Psoas muscle (tissue), 8 donors: ENCODE measurements around the gene RELA. TPM values are rescaled to one million over a fixed set of nuclear protein-coding genes. Genes with fewer than 3 reads are reported as not detected.
A peak's percentile ranks its signal among the peaks of the same experiment; 100 is the strongest.

Experiments
- ATAC-seq, 4 donors: fragments of 200-7000 bp; cut with Tn5 transposase; one replicate each; pipeline ENCODE4 v1.9.1; 2020; ENCODE audit warnings: moderate library complexity in 3 of 4, mild to moderate bottlenecking in 2 of 4
- DNase-seq, 2 donors: peaks; one replicate each; pipeline ENCODE4 v3.0.0-alpha.2; 2020
- H3K27ac ChIP-seq: fragments of 200-600 bp; one replicate; pipeline ENCODE4 v1.8.0; 2022
- H3K27me3 ChIP-seq, 3 donors: fragments of 200-600 bp in 1 of 3; one replicate each; pipeline versions ENCODE4 v1.6.1 to v1.8.0; 2013 to 2022; ENCODE audit warnings: low read length in 2 of 3, mild to moderate bottlenecking in 2 of 3, moderate library complexity in 1 of 3; ENCODE audit not compliant: insufficient read depth in 3 of 3
- H3K36me3 ChIP-seq, 2 donors: fragments of 200-600 bp in 1 of 2; one replicate each; pipeline versions ENCODE4 v1.6.1 to v1.8.0; 2013 to 2022; ENCODE audit warnings: low read depth in 1 of 2, mild to moderate bottlenecking in 1 of 2, moderate library complexity in 1 of 2; ENCODE audit not compliant: insufficient read depth in 1 of 2
- H3K4me1 ChIP-seq: fragments of 200-600 bp; one replicate; pipeline ENCODE4 v1.8.0; 2022
- H3K4me3 ChIP-seq: fragments of 200-600 bp; one replicate; pipeline ENCODE4 v1.8.0; 2022; ENCODE audit warnings: mild to moderate bottlenecking
- H3K9me3 ChIP-seq: fragments of 200-600 bp; one replicate; pipeline ENCODE4 v1.8.0; 2022
- WGBS, 3 donors: extraction: QIAGEN DNeasy Blood & Tissue Kit; methylation state at CpG; one replicate each; pipeline versions ENCODE4 v1.1.6 to v1.1.7; 2013; 5-methylcytosine and 5-hydroxymethylcytosine counted together
- intact Hi-C, 2 donors: fragments of 100-400 bp; cut with DNase I; formaldehyde crosslinking; loops; one replicate each; pipeline versions ENCODE4 v1.11.0 to v1.14.2; 2022
- polyA plus RNA-seq, 3 donors: library from polyadenylated mRNA; stranded (reverse); fragments of 200-250 nt; gene quantifications; one replicate each; pipeline ENCODE4 v1.2.3, GENCODE V29; 2013
- total RNA-seq, 4 donors: library from RNA; stranded (reverse); fragmentation: NEBNext Ultra II Directional in 2 of 4; extraction: Animal tissue kit (Norgen Biotek cat#: 25700) in 2 of 4; gene quantifications; one replicate each; pipeline versions ENCODE4 v1.2.1 to v1.2.4, GENCODE V29; 2021 to 2023
- TF ChIP-seq, protein P1 (sequence below): fragments of 200-600 bp; IDR thresholded peaks from one replicate; pipeline ENCODE4 v1.8.0; 2022; ENCODE audit warnings: antibody characterized with exemption
- donor health status: healthy with polysubstance abuse.
- donor health status: DM: no; HTN: no; CAD: no; lungs with moderate emphysema.
- donor health status: Bipolar disorder and iron deficiency.
- donor health status: healthy.
- donor health status: DM: yes; HTN: yes; CAD: no.
- donor health status: DM: no; HTN: no; CAD: no.
- donor health status: DM: no; HTN: no; CAD: no.
- donor health status: DM: yes; HTN: yes; CAD: no.

The RELA gene
- total and polyA plus RNA-seq, 7 donors: 42.1 to 72.6 (median 64.0) TPM

DNA sequence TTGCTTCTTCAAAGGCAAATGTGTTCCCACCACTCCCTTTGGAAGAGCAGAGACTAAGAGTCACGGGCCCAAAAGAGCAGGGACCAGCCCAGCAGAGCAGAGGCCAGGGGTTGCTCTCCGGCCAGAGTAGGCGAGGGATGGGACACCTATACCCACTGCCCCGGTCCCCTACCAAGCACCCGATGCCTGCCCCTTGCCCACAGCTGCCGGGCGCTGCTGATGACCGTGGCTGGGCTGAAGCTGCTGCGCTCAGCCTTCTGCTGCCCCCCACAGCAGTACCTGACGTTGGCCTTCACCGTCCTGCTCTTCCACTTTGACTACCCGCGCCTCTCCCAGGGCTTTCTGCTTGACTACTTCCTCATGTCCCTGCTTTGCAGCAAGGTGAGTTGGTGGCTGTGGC is 35.5 kb downstream of the RELA start:
- ATAC-seq: no peak
- Histone ChIP-seq H3K9me3 (no peaks in the 10 kb centered on the region), H3K4me1 (no peaks in the 10 kb centered on the region), H3K27ac (no peak overlapping the region), H3K27me3 (no peaks in the 10 kb centered on the region), H3K4me3 (no peak overlapping the region), H3K36me3 (peaks cover 9 to 98% of the 10 kb centered on the region in 2 donors)
- TF ChIP-seq, protein P1, sequence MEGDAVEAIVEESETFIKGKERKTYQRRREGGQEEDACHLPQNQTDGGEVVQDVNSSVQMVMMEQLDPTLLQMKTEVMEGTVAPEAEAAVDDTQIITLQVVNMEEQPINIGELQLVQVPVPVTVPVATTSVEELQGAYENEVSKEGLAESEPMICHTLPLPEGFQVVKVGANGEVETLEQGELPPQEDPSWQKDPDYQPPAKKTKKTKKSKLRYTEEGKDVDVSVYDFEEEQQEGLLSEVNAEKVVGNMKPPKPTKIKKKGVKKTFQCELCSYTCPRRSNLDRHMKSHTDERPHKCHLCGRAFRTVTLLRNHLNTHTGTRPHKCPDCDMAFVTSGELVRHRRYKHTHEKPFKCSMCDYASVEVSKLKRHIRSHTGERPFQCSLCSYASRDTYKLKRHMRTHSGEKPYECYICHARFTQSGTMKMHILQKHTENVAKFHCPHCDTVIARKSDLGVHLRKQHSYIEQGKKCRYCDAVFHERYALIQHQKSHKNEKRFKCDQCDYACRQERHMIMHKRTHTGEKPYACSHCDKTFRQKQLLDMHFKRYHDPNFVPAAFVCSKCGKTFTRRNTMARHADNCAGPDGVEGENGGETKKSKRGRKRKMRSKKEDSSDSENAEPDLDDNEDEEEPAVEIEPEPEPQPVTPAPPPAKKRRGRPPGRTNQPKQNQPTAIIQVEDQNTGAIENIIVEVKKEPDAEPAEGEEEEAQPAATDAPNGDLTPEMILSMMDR: no peak
- WGBS, 3 donors: 91 to 94% (median 93%) methylated on average over 13 of the region's 13 CpGs
- DNase-seq: no peak
- intact Hi-C loops: loop anchor here in 1 of 2 donors (5.0 kb wide), 1 partner anchor 190 kb away; no protein-coding TSS in a partner anchor

DNA sequence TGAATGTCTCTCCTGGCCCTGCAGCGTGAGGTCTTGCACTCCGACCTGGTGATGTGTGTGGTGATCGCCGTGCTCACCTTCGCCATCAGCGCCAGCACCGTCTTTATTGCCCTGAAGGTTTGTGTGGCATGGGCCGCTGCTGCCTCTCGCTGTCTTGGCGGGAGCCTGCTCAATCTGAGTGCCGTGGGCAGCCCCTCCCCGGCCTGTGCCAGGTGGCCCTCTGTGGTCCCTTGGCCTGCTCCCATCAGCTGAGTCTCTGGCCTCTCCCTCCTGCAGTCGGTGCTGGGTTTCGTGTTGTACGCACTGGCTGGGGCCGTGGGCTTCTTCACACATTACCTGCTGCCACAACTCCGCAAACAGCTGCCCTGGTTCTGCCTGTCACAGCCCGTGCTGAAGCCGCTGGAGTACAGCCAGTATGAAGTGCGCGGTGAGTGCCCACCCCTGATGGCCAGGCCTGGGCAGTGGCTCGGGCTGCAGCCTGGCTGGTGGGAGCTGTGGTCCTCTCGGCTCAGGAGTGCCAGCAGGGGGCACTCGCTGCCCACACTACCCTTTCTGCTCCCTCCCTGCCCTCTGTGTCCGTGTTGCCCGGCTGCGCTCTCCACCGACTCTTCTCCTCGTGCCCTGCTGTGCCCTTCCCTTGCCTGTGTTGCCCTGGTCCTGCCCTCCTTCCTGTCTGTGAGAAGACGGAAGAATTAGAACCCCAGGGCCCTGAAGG is 36.9 kb downstream of the RELA start:
- H3K36me3 ChIP-seq: peaks cover 9 to 100% of the 10 kb centered on the region in 2 donors
- H3K4me3 ChIP-seq: no peak overlapping the region
- DNase-seq: peak in 1 of 2 donors; percentile 62
- no peak overlapping the region for H3K27ac ChIP-seq
- TF ChIP-seq, protein P1: peak; percentile 56
- 62 to 69% (median 64%) methylated on average over 28 to 30 of the region's 30 CpGs for WGBS, 3 donors
- no peaks in the 10 kb centered on the region for H3K4me1 ChIP-seq
- intact Hi-C loops: loop anchor here in 1 of 2 donors (5.0 kb wide), 1 partner anchor 192 kb away; no protein-coding TSS in a partner anchor
- peak; percentile 59 to 80 (median 68) for ATAC-seq
- no peaks in the 10 kb centered on the region for H3K9me3 ChIP-seq
- H3K27me3 ChIP-seq: no peaks in the 10 kb centered on the region

DNA sequence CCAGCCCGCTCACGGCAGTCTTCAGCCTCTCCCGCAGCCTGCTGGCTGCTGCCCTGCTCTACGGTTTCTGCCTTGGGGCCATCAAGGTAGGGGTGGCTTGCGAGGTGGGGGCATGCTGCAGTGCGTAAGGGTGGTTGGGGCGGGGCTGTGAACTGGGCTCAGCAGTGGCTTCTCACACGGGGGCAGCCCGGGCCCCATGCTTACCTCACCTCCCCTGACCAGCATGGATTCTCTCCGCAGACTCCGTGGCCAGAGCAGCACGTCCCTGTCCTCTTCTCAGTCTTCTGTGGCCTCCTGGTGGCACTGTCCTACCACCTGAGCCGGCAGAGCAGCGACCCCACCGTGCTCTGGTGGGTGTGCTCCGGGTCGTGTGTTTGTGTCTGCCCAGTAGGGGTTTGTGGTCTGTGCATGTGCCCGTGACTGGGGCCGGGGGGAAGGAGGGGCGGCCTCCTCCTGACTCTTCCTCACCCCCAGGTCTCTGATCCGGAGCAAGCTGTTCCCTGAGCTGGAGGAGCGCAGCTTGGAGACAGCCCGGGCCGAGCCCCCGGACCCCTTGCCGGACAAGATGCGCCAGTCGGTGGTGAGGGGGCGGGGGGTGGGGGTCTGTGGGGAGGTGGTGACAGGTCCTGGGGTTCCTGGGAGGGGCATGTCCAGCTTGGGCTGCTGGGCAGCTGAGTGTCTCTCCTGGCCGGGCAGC is 37.6 kb downstream of the RELA start:
- no peaks in the 10 kb centered on the region for H3K9me3 ChIP-seq
- intact Hi-C loops: loop anchor here in 1 of 2 donors (5.0 kb wide), 1 partner anchor 192 kb away; no protein-coding TSS in a partner anchor
- H3K36me3 ChIP-seq: peaks cover 4 to 100% of the 10 kb centered on the region in 2 donors
- ATAC-seq (no peak), DNase-seq (no peak)
- WGBS, 3 donors: 82 to 86% (median 84%) methylated on average over 29 to 30 of the region's 30 CpGs
- no peak overlapping the region for H3K27ac ChIP-seq
- no peaks in the 10 kb centered on the region for H3K27me3 ChIP-seq
- H3K4me3 ChIP-seq: no peak overlapping the region
- H3K4me1 ChIP-seq: no peaks in the 10 kb centered on the region
- TF ChIP-seq, protein P1: no peak

DNA sequence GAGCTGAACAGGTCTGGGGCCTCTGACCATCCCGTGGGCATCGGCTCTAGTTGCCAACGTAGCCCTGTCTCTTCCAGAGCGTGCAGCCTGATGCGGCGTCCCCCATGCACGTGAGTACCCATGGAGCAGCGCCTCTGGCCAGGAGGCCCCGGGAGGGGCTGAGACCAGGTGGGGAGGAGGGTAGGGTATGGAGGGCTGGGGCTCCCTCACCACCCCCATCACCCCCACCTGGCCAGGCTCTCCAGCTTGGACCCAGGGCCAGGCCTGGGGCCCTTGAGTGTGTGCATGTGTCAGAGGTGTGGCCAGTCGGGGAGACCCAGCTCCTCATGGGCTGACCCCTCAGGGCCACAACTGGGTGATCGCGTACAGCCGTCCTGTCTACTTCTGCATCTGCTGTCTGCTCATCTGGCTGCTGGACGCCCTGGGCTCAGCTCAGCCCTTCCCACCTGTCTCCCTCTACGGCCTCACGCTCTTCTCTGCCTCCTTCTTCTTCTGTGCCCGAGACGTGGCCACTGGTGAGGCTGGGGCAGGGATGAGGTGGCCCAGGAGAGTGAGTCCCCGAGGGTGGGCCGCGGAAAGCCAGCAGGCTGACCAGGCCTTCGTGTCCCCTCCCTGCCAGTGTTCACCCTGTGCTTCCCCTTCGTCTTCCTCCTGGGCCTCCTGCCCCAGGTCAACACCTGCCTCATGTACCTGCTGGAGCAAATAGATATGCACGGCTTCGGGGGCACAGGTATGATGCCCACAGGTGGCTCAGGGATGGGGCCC is 38.7 kb downstream of the RELA start:
- 90 to 92% (median 92%) methylated on average over 22 to 25 of the region's 25 CpGs for WGBS, 3 donors
- Histone ChIP-seq H3K4me1 (no peaks in the 10 kb centered on the region), H3K27ac (no peak overlapping the region), H3K4me3 (no peak overlapping the region), H3K36me3 (peaks cover 0 to 100% of the 10 kb centered on the region in 2 donors), H3K27me3 (no peaks in the 10 kb centered on the region), H3K9me3 (no peaks in the 10 kb centered on the region)
- ATAC-seq (no peak), DNase-seq (no peak)
- intact Hi-C loops: no loop called here
- TF ChIP-seq, protein P1: no peak
